ENCODE results near the gene ZDHHC17.
A peak's percentile ranks its signal among the peaks of the same experiment; 100 is the strongest.
"Not testable (repeated sequence)": the region's sequence is repeated elsewhere in the genome, so short reads cannot be mapped to it uniquely, and the experiment has no call there.

Gene ZDHHC17

DNA sequence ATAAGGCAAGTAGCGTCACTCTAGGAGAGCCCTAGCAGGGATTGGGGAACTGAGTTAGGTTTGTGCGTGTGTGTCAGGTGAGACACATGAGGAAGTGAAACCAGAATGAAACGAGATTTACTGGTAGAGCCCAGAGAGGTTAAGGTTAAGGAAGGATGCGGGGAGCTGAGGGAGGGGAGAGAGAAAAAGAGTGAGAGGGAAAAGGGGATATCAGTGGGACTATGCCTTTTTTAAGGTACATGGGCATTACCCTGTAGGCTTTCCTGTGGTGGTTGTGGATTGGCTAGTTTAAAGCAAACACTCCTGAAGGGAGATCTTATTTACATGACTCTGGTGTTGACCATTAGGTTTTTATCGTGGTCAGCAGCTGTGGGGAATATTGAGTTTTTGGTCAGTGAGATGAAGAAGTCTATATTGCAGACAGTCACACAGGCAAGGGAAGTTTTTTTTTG, 13.9 kb downstream of the ZDHHC17 start:
- no peak for DNase-seq

DNA sequence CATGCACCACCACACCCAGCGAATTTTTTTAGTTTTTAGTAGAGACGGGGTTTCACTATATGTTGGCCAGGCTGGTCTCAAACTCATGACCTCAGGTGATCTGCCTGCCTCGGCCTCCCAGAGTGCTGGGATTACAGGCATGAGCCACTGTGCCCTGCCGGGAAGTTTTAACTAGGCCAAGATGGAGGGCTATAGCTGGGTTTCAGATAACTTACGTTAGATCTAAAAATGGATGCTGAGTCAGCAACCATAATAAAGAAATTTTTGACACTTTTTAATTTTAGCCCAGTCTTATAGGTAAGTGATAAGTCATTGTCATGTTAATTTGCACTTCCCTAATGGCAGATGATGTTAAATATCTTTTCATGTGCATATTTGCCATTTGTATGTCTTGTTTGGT, 14.4 kb downstream of the ZDHHC17 start:
- no peak for DNase-seq

DNA sequence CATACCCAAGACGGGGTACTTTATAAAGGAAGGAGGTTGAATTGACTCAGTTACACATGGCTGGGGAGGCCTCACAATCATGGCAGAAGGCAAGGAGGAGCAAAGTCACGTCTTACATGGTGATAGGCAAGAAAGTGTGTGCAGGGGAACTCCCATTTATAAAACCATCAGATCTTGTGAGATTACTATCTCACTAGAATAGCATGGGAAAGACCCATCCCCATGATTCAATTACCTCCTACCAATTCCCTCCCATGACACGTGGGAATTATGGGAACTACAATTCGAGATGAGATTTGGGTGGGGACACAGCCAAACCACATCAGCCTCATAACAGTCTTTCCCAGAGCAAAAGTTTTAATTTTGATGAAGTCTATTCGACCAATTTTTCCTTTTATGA, 15.4 kb downstream of the ZDHHC17 start:
- DNase-seq: not testable (repeated sequence)

DNA sequence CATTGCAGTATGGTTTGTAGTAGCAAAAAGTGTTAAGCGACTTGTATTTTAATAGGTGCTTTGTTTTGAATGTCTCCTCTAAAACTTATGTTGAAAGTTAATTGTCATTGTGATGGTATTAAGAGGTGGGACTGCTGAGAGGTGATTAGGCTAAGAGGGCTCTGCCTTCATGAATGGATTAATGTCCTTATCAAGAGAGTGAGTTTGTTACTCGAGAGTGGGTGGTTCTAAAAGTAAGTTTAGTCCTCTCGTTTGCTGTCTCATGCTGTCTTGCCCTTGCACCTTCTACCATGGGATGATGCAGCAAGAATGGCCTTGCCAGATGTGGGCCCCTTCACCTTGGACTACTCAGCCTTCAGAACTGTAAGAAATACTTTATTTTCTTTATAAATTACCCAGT, 17.4 kb downstream of the ZDHHC17 start:
- no peak for DNase-seq

DNA sequence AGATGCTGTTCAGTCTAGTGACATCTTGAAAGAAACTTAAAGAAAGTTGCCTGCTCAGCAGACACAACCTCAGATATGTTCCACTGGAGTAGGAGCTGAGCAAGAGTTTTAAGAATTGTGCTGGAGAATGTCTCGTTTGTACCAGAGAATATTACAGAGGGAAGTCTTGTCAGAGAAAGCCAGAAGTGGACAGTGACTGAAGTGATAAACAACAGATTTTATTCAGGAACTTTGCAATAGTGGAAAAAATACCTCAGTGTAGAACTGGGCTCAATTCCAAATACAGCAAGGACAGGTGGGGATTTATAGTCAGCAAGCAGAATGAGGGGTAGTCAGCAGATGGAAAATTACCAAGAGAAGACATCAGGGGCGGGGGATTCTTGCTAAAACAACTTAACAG, 18.6 kb downstream of the ZDHHC17 start:
- DNase-seq: no peak

DNA sequence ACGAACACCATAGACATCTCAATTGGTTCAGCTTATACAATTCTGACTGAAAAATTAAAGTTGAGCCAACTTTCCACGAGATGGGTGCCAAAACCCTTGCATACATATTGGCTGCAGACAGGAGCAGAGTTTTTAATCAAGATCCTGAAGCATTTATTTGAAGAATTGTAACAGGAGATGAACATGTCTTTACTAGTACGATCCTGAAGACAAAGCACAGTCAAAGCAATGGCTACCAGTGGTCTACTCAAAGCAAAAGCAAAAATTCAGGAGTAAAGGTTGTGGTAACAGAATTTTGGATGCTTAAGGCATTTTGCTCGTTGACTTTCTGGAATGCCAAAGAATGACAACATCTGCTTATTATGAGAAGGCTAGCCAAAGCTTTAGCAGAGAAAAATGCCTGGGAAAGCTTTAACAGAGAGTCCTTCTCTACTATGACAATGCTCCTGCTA, 20.7 kb downstream of the ZDHHC17 start:
- no peak for DNase-seq

DNA sequence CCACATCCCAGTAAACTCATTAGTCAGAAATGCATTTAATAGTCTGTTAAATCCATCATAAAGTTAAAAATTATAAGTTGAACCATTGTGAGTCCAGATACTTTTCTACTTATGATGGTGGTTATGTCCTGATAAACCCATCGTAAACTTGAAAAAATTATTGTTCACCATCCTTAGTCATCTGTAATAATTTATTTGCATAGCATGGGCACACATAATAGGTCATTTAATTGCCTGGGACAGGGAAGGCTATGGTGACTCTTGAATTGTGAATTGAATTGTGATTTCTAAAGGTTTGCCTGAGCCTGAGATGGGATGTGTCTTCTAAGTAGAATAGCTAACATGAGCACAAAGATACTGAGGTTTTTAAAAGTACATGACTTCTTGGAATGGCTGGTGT, 21.5 kb downstream of the ZDHHC17 start:
- no peak for DNase-seq

DNA sequence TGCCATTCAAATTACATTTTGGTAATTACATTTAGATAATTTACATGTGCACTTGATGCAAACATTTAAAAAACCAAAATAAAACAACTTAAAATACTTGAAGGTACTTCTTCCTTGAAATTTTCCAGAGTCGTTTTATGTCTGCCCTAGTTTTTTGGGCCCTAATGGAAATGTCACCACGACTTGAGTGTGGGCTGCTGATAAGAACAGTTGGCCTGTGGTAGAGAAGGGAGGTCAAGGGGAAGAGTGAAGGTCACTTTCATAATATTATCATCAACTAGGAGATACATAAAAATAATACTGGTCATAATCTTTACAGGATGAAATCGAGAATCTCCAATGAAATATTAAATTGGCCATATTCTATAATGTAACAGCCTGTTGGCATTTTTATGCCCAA, 23.1 kb downstream of the ZDHHC17 start:
- no peak for DNase-seq

DNA sequence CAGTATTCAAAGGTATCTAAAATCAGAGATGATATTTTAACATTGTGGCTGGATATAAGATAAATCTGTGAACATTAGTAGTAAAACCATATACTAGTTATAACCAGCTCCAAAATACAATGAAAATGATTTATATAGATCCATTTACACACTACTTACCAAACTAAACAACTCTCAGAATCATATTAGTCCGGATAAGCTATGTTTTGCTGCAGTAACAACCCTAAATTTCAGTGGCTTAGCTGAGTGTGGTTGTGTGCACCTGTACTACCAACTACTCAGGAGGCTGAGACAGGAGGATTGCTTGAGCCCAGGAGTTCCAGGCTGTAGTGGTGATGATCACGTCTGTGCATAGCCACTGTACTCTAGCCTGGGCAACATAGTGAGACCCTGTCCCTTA, 23.8 kb downstream of the ZDHHC17 start:
- DNase-seq: no peak

DNA sequence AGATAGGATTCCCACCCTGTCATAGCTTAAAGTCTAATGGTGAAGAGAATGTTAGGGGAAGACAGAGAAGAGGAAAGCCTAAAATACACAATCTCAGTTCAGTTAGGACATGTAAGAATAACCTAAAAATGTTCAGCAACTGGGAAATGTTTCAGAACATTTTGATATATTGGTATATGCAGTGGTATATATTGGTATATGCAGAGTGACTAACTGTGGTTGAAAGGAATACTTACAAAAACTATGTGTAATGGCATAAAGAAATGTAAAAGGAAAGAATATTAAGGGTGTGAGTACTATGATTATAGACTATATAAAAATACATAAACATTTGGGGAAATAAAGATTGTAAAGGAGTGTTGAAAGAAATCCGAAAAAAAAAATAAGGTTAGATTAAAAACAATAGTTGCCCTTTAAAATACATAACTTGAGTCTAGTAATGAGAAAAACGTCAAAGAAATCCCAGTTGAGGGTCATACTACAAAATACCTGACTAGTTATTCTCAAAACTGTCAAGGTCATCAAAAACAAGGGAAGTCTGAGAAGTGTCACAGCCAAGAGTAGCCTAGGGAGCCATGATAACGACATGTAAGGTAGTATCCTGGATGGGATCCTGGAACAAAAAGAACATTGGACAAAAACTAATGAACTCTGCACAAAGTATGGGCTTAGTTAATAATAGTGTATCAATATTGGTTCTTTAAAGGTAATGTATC, 25.6 kb downstream of the ZDHHC17 start:
- no peak for DNase-seq

DNA sequence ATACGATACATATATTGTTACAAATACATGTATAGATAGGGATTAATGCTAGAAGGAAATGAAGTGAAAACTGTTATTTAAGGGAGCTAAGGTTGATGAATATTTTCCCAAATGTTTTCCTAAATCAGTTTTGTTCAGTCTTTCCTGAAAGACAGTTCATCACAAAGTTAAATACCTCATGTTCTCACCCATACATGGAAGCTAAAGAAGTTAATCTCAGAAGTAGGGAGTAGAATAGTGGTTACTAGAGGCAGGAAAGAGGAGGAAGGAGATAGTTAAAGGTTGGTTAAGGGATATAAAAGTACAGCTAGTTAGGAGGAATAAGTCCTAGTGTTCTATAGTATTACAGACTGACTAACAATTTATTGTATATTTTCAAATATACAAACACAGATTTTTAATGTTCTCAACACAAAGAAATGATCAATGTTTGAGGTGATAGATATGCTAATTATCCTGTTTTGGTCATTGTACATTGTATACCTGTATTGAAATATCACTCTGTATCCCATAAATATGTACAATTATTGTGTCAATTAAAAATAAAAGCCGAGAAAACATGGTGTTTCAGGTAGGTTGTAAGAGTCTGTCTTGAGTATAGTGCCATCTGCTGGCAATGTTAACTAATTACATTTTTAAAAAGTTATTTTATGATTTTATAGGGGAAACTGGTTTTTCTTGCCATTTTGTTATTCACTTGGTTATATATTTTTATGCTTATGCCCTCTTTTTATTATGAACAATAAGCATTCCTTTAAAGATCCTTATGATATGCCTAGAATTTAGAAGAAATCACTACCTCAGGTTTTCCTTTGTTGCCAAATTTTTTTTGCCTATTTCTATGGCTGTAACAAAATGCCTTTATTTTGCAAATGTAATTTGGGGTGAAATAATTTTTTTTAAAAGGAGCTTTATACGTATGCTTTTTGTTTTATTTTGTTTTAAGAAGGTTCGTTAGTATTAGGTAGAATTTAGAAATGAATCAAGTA, 26.9 kb downstream of the ZDHHC17 start:
- peak in 1 of 2 experiments; percentile 2 for DNase-seq

DNA sequence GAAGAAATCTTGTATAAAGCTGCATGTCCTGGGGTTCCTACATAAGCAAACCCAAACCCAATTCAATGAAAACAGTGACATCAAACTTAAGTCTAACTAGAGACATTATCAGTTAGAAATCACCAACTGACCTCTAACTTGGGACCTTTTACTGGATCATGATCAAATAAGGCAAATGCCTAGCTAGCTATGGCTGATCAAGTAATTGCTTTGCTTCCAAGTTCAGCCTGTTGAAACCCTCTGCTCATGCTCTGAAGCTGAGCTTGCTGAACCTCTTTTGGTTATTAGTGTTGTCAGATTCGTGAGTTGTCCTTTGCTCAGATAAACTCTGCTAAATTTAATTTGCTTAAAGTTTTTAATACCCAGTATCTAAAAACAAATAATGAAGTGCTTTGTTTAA, 28.9 kb downstream of the ZDHHC17 start:
- no peak for DNase-seq

DNA sequence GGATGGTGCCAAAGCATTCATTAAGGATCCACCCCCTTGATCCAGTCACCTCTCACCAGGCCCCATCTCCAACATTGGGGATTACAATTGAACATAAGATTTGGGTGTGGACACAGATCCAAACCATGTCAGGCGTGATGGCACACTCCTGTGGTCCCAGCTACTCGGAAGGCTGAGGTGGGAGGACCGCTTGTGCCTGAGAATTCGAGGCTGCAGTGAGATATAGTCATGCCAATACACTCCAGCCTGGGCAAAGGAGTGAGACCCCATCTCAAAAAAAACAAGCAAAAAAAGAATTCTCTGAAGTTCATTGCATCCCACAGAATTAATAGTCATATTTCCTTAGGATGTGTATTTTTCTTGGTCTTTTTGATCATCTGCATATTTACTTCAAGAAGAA, 34.9 kb downstream of the ZDHHC17 start:
- no peak for DNase-seq

DNA sequence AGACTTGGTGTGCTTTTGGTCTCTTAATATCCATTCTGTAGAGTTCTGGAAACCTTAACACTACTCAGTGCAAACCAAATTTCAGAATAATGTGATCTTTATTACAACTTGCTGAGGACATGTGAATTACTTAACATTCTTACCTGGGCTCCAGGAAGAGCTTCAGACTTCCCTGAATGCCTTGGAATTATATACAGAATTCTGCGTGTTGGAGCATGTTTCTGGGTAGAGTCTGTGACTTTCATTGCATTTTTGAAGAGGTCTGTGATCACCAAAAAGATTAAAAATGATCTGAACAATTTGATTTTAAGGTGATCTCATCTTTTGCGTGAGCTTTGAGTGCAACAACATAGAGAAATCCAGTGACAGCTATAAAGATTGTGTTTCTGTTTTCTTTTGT, 35.4 kb downstream of the ZDHHC17 start:
- DNase-seq: no peak

DNA sequence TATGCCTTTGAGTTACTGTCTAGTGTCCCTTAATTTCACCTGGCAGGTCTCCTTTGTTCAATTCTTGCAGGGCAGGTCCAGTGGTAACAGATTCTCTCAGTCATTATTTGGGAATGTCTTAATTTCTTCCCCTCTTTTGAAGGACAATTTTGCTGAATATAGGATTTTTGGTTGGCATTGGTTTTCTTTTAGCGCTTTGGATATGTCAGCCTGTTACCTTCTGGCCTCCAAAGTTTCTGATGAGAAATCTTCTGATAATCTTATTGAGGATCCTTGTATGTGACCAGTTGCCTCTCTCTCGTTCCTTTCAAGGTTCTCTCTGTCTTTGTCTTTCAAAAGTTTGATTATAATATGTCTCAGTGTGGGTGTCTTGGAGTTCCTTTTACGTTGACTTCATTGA, 38.1 kb downstream of the ZDHHC17 start:
- no peak for DNase-seq

DNA sequence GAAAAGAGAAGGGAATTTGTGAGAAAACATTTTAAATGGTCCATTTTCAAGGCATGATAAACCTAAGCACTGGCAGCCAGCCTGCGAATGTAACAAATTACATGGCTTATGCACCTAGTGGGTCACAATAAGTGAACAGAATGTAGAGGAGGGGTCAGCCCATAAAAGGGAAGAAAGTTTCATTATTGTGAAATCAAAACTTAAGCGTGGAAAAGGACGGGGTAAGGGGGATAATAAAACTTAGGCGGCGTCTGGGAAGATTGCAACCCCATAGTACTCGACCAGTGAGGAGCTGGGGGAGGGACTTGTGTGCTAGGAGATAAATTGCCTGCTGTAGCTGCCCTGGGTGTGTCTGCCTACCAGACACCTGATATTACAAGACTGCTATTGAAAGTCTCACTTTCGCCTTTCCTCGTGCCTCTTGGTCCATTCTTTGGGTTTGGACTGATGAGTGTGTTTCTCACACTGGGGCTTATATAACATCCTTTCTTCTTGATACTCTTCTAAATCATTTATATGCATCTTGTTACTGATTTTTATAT, 40.6 kb downstream of the ZDHHC17 start:
- no peak for DNase-seq

DNA sequence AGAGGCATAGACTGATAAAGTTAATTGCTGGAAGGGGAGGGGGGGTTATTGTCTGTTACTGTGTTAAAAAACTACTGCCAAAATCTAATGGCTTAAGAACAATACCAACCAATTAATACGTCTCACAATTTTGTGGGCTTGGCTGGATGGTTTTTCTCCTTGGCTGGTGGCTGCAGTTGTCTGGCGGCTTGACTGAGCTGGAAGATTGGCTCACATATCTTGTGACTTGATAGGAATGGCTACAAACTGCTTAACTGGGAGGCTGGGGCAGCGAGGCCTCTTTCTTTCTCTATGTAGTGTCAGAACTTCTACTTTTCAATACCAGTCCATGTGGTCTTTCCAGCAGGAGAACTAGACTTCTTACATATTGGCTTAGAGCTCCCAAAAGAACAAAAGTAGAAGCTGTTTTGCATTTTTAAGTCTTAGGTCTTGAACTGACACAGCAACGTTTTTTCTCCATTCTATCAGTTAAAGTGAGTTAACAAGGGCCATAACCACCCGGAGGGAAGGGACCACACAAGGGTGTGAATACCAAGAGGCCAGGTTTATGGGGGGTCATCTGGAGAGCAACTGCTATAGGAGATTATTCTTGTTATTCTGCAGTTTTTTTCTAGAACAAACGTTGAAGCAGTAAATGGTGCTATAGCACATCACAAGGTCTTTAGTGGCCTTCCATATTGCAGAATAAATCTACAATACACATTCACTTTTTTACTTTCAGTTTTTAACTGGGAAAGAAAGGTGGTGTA, 46.9 kb downstream of the ZDHHC17 start:
- DNase-seq: no peak

DNA sequence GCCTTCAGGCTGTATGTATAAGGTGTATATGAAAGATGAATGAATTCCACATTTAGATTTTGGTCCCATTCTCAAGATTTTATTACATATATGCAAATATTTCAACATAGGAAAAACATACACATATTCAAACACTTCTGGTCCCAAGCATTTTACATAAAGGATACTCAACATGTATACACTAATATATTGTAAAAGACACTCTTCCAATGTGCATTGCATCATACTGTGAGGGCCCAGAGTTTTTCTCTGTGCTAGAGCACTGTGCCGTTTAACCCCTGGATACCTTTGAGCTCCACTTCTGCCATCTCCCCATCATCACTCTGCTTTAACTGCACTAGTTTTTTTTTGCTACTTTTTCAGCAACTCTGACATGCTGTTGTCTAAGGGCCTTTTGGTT, 48.1 kb downstream of the ZDHHC17 start:
- DNase-seq: no peak

DNA sequence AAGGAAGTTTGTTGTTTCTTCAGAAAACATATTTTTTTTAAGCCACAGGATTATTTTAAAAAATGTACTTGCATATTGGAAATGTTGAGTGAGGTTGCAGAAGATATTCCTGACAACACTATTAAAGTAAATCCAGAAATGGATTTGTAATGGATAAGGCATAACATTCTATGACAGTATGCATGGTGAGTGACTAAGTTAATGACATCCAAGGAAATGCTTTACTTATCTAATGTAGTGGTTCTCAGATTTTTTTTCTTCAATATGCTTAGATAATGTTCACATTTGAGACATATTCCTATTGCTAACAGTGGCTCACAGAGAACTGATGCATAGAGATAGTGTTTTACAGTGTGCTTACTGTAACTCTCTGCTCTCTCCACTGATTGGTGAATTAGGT, 49.4 kb downstream of the ZDHHC17 start:
- no peak for DNase-seq

DNA sequence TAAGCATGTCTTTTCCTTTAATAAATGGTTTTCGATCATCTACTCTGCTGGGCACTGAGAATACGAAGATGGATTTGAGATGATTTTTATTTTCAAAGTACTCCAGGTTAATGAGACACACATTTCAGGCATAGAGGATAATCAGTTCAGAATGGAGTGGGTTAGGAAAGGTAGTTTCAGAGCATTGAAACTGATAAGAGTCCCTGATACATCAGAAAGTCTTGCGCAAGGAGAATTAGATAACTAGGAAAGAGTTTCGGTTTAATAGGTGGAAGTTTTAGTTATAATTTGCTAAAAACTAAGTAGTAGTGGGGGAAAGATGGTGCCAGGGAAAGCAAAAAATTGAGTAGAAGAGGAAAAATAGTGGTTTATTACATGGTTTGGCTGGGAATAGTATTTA, 50.1 kb downstream of the ZDHHC17 start:
- no peak for DNase-seq

DNA sequence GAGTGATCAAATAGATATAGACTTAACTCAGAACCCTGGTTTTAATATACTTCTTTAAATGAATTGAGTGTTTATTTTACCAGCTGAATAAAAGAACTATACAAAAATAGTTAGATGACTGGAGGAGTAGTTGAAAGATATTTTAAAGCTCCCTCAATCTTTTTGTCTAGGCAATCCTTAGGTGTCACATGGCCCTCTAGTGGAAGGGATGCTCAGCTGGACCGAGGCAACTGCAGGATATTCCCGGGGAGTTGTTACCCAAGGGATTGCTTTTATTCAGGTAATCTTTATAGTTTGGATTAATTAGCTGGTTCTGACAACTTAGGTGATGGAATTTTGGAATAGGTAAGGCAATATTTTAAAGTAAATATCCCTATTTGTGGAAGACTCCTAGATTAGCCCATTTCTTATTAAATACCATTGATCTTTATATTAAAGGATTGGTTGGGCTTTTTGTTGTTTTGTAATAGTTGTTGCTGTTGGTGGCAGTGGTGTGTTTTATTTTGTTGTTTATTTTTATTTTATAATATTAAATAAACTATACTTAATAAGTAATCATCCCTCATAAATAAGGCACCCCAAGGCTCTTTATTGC, 57.1 kb downstream of the ZDHHC17 start:
- peak; percentile 23 to 31 for DNase-seq

DNA sequence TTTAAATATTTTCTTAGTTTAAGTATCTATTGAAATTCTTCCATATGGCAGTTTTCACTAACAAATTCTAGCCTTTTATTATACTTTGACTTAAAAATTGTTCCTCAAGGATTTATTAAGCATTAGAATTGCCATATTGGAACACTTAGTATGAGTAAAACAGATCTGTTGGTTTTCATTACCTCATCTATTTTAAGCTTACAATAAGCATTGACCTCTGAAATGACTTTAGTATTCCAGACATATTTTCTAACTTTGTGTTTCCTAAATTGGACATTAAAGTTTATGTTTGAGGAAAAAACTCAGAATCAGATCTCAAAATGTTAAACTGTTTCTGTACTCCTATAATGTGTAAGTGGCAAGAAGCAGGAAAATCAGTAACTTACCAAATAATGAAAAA, 66.5 kb downstream of the ZDHHC17 start:
- DNase-seq: no peak

DNA sequence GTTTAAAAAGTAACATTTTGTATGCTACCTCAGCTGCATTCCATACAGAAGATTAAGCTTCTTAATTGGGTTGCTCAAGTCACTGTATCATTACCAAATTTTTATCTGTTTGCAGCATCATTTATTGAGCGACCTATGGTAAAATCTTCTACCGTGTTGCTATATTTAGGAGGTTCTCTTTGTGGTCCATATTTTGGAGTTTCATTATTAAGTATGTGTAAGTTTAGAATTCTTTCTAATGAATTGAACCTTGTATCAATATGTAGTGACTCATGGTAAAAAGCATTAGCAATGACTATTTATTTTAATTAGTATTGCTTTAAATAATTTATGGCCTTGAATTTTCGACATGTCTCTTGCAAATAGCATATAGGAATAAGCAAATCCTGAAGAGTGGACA, 72.7 kb downstream of the ZDHHC17 start:
- no peak for DNase-seq
